HG03558 (cell line): ENCODE data around the gene ADAMTSL5.

Source experiments
- ATAC-seq: cut with Tn5 transposase; IDR thresholded peaks from one replicate; pipeline ENCODE4 v1.9.1; 2021; ENCODE audit warnings: moderate number of reproducible peaks; ENCODE audit not compliant: unreplicated experiment; ENCODE audit errors: extremely low read depth

ADAMTSL5 gene

DNA sequence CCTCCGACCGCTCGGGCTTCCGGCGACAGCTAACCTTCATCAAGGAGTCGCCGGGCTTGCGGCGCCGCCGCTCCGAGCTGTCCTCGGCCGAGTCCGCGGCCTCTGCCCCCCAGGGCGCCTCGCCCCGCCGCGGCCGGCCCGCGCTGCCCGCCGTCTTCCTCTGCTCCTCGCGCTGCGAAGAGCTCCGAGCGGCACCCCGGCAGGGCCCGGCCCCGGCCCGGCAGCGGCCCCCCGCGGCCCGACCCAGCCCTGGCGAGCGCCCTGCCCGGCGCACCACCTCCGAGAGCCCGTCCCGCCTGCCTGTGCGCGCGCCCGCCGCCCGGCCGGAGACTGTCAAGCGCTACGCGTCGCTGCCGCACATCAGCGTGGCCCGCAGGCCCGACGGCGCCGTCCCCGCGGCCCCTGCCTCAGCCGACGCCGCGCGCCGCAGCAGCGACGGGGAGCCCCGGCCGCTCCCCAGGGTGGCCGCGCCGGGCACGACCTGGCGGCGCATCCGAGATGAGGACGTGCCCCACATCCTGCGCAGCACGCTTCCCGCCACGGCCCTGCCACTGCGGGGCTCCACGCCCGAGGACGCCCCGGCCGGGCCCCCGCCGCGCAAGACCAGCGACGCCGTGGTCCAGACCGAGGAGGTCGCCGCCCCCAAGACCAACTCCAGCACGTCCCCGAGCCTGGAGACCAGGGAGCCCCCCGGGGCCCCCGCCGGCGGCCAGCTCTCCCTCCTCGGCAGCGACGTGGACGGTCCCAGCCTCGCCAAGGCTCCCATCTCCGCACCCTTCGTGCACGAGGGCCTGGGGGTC is 43.4 kb downstream of the ADAMTSL5 start:
- no peak for ATAC-seq

DNA sequence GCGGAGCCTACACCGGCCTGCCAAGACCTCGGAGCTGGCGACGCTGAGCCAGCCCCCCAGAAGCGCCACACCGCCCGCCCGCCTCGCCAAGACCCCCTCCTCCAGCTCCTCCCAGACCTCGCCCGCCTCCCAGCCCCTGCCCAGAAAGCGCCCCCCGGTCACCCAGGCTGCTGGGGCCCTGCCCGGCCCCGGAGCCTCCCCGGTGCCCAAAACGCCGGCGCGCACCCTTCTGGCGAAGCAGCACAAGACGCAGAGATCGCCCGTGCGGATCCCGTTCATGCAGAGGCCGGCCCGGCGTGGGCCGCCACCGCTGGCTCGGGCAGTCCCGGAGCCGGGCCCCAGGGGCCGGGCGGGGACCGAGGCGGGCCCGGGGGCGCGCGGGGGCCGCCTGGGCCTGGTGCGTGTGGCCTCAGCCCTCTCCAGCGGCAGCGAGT is 44.0 kb downstream of the ADAMTSL5 start:
- ATAC-seq = no peak

DNA sequence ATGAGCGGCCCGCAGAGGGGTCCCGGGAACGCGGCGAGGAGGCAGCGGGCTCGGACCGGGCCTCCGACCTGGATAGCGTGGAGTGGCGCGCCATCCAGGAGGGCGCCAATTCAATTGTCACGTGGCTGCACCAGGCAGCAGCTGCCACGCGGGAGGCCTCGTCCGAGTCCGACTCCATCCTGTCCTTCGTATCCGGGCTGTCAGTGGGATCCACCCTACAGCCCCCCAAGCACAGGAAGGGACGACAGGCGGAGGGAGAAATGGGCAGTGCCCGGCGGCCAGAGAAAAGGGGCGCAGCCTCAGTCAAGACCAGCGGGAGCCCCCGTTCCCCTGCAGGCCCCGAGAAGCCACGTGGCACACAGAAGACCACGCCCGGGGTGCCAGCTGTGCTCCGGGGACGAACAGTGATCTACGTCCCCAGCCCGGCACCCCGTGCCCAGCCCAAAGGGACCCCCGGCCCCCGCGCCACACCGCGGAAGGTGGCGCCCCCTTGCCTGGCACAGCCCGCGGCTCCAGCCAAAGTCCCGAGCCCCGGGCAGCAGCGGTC is 44.5 kb downstream of the ADAMTSL5 start:
- no peak for ATAC-seq

DNA sequence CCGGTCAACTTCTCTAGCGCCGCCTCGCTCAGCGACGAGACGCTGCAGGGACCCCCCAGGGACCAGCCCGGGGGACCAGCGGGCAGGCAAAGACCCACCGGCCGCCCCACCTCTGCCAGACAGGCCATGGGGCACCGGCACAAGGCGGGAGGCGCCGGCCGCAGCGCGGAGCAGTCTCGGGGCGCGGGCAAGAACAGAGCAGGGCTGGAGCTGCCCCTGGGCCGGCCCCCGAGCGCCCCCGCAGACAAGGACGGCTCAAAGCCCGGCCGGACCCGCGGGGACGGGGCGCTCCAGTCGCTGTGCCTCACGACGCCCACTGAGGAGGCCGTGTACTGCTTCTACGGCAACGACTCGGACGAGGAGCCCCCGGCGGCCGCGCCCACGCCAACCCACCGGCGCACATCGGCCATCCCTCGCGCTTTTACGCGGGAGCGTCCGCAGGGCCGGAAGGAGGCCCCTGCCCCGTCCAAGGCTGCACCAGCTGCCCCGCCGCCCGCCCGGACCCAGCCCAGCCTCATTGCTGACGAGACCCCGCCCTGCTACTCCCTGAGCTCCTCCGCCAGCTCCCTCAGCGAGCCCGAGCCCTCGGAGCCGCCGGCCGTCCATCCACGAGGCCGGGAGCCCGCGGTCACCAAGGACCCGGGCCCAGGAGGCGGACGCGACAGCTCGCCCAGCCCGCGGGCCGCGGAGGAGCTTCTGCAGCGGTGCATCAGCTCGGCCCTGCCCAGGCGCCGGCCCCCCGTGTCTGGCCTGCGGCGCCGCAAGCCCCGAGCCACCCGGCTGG is 45.1 kb downstream of the ADAMTSL5 start:
- no peak for ATAC-seq

DNA sequence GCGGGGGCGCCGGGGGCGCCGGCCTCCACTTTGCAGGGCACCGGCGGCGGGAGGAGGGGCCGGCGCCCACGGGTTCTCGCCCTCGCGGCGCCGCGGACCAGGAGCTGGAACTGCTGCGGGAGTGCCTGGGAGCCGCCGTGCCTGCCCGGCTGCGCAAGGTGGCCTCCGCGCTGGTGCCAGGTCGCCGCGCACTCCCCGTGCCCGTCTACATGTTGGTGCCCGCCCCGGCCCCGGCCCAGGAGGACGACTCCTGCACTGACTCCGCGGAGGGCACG is 45.7 kb downstream of the ADAMTSL5 start:
- no peak for ATAC-seq

DNA sequence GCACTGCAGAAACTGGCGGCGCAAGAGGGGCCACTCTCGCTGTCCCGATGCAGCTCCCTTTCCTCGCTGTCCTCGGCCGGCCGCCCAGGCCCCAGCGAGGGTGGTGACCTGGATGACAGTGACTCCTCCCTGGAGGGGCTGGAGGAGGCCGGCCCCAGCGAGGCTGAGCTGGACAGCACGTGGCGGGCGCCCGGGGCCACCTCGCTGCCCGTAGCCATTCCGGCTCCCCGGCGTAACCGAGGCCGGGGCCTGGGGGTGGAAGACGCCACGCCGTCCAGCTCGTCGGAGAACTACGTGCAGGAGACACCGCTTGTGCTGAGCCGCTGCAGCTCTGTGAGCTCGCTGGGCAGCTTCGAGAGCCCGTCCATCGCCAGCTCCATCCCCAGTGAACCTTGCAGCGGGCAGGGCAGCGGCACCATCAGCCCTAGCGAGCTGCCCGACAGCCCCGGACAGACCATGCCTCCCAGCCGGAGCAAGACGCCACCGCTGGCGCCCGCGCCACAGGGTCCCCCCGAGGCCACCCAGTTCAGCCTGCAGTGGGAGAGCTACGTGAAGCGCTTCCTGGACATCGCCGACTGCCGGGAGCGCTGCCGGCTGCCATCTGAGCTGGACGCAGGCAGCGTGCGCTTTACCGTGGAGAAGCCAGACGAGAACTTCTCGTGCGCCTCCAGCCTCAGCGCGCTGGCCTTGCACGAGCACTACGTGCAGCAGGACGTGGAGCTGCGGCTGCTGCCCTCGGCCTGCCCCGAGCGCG is 46.2 kb downstream of the ADAMTSL5 start:
- no peak for ATAC-seq

DNA sequence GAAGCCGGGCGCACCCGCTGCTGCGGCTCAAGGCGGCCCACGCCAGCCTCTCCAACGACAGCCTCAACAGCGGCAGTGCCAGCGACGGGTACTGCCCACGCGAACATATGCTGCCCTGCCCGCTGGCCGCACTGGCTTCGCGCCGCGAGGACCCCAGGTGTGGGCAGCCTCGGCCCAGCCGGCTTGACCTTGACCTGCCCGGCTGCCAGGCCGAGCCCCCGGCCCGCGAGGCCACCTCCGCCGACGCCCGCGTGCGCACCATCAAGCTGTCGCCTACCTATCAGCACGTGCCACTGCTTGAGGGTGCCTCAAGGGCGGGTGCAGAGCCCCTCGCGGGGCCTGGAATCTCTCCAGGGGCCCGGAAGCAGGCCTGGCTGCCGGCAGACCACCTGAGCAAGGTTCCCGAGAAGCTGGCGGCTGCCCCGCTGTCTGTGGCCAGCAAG is 46.8 kb downstream of the ADAMTSL5 start:
- ATAC-seq = no peak

DNA sequence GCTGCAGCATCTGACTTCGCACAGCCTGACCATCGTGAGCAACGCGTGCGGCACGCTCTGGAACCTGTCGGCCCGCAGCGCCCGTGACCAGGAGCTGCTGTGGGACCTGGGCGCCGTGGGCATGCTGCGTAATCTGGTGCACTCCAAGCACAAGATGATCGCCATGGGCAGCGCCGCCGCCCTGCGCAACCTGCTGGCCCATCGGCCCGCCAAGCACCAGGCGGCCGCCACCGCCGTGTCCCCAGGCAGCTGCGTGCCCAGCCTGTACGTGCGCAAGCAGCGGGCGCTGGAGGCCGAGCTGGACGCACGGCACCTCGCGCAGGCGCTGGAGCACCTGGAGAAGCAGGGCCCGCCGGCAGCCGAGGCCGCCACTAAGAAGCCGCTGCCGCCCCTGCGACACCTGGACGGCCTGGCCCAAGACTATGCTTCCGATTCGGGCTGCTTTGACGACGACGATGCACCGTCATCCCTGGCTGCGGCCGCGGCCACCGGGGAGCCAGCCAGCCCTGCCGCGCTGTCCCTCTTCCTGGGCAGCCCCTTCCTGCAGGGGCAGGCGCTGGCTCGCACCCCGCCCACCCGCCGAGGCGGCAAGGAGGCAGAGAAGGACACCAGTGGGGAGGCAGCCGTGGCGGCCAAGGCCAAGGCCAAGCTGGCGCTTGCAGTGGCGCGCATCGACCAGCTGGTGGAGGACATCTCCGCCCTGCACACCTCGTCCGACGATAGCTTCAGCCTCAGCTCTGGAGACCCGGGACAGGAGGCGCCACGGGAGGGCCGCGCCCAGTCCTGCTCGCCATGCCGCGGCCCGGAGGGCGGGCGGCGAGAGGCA is 47.4 kb downstream of the ADAMTSL5 start:
- ATAC-seq = no peak

DNA sequence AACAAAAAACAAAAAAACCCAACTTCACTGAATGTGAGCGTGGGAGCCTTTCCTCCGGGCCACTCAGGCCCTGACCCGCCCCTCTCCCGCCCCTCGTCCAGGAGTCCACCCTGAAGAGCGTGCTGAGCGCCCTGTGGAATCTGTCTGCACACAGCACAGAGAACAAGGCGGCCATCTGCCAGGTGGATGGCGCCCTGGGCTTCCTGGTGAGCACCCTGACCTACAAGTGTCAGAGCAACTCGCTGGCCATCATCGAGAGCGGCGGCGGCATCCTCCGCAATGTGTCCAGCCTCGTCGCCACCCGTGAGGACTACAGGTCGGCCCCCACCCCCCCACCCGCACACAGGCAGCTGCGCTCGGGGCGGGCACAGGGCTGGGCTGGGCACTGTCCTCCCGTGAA is 51.0 kb downstream of the ADAMTSL5 start:
- no peak for ATAC-seq

DNA sequence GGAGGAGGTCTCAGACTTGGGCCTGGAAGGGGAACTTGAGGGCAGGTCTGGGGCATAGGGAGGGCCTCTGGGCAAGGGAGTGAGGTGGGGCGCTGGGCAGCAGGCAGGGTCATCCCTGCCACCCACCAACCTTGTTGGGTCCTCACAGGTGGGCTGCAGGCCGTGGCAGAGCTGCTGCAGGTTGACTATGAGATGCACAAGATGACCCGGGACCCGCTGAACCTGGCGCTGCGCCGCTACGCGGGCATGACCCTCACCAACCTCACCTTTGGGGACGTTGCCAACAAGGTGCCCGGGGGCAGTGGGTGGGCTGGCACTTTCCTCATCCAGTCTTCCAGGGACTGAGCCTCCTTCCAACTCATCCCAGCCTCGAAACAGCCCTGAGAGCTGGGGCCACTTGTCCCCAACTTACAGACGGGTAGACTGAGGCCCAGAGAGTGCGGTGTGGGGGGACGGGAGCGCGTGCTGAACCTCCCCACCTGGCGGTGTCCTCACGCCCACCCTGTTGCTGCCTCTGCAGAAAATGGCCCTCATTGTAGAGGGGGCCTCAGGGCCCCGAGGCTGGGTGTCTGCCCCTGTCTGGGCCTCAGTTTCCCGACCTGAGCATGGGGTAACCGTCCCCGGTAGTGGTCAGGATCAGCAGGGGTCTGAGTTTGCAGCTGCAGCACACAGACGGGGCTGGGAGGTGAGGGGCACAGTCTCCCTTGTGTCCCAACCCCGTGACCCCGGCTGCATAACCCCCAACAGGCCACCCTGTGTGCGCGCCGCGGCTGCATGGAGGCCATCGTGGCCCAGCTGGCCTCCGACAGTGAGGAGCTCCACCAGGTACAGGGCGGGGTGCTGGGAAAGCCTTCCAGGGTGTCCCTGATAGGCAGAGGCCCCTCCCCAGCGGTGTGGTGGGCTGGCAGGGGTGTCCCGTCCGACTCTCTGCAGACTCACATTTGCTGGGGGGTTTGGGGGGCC is 52.5 kb downstream of the ADAMTSL5 start:
- no peak for ATAC-seq

DNA sequence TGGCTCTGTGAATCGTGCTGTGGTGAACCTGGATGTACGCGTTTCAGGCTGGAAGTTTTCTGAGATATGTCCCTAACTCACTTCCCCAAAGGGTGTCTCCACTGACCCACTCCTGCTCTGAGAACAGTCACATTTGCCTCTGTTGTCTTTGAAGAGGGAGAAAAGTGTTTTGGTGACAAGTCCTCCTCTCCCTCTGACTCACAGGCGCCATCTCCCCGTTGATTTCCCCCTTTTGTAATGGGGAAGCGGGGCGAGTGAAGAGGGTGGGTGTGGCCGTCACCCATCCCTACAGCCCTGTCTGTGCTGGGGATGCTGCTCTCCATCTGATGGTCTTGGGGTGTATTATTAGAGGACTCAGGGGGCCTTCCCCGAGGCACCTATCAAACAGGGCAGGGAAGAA is 53.3 kb downstream of the ADAMTSL5 start:
- ATAC-seq = no peak

DNA sequence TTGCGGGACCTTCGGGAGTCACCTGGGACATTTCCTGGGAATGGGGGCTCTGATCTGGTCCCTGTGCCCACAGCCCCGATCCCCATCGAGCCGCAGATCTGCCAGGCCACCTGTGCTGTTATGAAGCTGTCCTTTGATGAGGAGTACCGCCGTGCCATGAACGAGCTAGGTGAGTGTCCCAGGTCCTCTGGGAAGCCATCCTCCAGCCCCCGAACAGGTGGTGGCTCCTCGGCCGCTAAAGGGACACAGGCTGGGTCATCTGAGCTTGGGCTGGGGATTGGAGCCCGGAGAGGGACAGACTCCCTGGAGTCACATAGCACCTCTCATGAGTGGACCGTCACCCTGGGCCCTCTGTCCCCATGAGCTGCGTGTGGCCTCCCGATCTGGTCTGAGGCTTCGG is 54.9 kb downstream of the ADAMTSL5 start:
- ATAC-seq = no peak

DNA sequence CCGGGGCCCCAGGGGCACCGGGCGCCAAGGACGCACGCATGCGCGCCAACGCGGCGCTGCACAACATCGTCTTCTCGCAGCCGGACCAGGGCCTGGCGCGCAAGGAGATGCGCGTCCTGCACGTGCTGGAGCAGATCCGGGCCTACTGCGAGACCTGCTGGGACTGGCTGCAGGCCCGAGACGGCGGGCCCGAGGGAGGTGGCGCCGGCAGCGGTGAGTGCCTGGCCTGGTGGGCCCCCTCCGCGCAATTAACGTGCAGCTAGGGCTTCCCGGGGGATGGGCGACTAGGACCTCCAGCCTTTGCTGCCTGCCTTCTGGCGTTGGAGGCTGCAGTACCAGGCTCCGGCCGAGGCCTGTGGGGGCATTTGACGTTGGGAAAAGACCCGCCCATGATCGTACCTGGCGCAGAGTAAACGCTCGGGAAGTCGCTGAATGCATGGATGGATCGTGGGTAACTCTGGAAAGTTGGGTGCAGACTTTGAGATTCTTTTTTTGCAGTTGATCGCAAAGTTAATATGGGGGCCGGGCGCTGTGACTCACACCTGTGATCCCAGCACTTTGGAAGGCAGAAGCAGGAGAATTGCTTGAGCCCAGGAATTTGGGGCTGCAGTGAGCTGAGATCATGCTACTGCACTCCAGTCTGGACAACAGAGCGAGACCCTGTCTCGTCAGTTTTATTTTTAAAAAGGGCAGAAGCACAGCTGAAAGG is 55.6 kb downstream of the ADAMTSL5 start:
- ATAC-seq = no peak

DNA sequence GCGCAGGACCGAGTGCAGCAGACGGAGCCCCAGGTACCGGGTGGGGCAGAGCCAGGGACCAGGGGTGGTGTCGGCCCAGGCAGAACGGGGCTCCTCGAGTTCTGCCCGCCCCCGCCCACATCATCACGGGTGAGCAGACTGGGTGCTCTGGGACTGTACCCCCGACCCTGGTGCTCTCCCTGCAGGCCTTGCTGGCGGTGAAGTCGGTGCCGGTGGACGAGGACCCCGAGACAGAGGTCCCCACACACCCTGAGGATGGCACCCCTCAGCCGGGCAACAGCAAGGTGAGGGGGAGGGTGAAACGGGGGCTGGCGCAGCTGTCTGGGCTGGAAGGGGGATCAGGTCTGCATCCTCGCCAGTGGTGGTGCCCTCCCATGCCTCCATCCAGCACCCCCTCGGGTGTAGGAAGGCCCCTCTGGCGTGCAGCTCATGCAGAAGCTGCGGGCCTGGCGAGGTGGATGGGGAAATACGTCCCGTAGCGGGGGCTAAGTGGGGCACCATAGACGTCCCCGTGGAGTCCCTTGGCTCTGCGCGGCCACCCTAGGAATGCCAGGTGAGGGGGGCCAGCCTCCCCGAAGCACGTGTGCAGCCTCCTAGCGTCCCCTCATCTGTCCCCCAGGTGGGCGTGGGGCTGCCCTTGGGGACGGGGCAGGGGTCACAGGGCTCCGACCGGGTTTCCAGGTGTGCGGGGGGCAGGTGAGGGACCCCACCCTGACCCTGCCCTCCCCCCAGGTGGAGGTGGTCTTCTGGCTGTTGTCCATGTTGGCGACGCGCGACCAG is 56.5 kb downstream of the ADAMTSL5 start:
- ATAC-seq = no peak

DNA sequence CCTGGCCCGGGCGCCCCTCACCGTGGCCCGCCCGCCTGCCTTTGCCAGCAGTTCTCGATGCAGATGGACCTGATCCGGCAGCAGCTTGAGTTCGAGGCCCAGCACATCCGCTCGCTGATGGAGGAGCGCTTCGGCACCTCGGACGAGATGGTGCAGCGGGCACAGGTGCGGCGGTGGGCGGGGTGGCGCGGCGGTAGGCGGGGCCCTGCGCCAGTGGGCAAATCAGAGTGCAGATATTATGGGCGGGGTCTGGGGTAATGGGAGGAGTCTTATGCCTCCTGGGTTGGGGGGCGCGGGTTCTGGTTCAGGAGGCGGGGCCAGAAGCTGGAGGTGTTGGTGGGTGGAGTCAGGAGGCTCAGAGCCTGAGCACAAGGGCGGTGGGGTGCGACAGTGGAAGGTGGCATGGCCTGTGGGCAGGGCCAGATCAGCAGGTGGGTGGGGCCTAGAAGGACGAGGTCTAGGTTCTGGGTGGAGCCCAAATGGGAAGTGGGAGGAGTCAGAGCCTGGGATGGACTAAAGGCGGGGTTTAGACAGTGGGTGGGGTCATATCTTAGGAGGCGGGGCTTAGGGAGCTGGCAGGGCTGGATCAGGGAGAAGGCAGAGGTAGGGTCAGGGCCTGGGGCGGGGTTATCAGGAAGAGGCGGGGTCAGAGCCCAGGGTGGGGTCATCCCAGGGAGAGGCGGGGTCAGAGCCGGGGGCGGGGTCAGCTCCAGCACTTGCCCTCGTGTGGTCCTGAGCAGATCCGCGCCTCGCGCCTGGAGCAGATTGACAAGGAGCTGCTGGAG is 57.3 kb downstream of the ADAMTSL5 start:
- ATAC-seq = no peak
